Umbilical cord (tissue), 2 donors: ENCODE data around the gene CAPZB. TPM values are rescaled to one million over a fixed set of nuclear protein-coding genes. Genes with fewer than 3 reads are reported as not detected.
"Not testable (repeated sequence)": the region's sequence is repeated elsewhere in the genome, so short reads cannot be mapped to it uniquely, and the experiment has no call there.

Experiments
- DNase-seq: peaks from one replicate; pipeline ENCODE4 v3.0.0-alpha.2; 2015; ENCODE audit warnings: low spot score
- total RNA-seq: library from RNA; depleted of rRNA; stranded (reverse); fragments of >200 nt; gene quantifications from one replicate; pipeline ENCODE4 v1.2.3, GENCODE V29; 2014; ENCODE audit warnings: low replicate concordance; ENCODE audit not compliant: insufficient read depth

CAPZB gene
- 77.0 TPM for total RNA-seq

DNA sequence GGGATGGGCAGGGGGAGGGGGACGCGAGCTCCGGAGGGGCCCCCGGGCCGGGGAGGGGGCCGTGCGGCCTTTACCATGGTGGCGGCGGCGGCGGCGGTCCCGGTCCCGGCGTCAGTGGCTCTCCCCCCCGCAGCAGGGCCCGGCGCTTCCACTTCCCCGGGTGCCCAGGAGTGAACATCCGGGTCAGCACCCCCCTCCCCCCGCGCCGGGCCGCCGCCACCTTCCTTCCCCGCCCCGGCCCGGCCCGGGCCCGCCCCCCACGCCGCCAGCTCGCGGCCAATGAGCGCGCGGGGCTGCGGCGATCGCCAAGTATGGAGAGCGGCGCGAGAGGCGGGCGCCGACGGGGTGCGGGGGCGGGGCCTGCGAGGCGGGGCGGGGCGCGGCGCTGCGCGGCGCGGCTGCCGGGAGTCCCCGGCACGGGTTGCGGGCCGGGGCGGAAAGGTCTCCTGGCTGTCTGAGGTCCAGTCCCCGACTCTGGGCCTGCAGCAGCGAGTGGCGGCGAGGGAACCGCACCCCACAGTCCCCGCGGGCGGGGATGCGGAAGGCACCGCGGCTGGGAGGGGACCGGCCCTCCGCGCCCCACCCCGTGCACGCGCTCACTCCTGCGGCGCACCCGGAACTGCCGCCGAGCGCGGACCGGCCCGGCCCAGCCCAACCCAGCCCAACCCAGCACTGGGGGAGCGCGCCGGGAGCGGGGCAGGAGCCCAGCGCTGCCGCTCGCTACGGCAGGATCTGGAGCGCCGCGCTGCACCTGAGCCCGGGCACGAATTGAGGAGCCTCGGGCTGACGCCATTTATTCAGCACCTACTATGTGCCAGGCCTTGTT is at the start of gene CAPZB:
Gene CAPZB (minus strand): TSS at position 178 of the 826 bp plus-strand sequence. CDS start 101 bp downstream, at position 77.
- DNase-seq = peak; percentile 94

DNA sequence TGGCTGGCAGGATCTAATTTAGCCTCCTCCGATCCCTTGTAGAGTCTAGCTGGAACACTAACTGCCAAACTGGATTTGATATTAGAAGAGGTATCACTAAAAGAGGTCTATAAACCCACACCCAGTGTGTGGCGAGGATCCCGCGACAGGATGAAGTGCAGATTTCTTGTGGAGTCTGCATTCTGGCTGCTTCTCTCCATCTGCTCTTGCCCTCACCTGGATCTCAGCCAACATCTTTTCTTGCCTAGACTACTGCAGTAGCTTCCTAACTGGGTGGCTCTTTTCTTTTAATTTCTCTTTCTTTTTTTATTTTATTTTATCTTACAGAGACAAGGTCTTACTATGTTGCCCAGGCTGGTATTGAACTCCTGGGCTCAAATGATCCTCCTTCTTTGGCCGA is 48.9 kb upstream of the CAPZB start:
- no peak for DNase-seq

DNA sequence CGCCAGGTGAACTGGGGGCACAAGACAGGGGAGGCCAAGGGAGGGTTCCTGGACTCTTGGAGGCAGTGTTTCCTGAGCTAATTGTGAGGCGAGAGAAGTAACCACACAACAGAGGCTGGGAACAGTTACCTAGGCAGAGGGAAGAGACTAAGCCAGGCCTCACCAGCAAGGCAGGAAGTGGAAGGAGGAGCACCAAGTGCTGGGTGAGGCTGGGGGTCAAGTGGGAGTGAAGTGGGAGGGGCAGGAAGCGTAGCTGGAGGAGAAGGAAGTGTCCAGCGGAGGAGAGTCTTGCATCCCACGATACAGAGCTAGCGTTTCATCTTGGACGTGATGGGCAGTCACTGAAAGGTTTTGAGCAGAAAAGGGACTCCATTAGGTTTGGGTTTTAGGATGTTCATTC is 48.3 kb upstream of the CAPZB start:
- no peak for DNase-seq

DNA sequence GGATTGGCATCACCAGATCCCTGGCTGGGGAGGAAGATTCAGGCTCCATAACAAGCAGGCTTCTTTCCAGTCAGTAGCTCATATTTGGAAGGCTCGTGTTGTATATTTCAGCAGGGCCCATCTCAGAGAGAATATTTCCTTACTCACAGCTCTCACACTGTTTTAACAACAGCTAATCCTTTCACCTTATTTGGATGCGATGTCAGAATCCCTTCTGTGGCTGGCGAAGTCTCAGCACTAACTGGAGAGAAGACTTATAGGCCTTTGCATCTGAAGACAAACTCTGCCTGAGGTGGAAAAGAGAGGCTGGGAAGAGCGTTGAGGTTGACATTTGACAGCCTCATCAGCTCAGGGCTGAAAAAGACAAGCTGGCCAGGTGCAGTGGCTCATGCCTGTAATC is 47.2 kb upstream of the CAPZB start:
- no peak for DNase-seq

DNA sequence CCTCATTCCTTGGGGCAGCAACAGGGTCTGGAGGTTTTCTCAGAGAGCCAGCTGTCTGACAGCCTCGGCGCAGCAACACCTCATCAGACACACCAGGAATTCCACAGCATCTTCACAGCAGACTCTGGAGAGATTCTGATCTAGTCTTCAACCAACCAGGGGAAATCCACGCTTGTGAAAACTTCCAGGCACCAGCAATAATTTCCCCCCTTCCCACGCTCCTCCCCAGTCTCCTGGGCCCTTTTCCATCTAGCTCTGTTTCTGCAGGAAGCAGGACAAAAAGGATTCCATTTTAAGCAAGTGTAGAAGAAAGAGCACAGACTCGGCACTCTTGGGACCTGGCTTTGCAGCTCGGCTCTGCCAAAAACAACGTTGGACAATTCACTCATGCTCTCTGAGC is 44.3 kb upstream of the CAPZB start:
- DNase-seq = peak; percentile 58

DNA sequence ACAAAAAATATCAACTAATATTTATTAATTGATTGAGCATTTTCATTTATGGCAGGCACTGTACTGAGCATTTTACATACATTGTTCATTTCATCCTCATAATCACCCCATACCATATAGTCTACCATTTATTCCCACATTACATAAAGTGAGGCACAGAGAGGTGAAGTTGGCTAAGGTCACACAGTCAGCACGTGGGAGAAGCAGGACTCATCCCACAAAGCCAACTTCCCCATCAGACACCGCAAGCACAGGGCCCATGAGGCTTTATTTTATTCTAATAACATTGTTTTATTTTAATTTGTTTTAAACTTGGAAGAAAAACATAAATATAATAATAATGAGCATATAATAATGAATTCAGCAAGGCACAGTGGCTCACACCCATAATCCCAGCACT is 43.1 kb upstream of the CAPZB start:
- DNase-seq = no peak

DNA sequence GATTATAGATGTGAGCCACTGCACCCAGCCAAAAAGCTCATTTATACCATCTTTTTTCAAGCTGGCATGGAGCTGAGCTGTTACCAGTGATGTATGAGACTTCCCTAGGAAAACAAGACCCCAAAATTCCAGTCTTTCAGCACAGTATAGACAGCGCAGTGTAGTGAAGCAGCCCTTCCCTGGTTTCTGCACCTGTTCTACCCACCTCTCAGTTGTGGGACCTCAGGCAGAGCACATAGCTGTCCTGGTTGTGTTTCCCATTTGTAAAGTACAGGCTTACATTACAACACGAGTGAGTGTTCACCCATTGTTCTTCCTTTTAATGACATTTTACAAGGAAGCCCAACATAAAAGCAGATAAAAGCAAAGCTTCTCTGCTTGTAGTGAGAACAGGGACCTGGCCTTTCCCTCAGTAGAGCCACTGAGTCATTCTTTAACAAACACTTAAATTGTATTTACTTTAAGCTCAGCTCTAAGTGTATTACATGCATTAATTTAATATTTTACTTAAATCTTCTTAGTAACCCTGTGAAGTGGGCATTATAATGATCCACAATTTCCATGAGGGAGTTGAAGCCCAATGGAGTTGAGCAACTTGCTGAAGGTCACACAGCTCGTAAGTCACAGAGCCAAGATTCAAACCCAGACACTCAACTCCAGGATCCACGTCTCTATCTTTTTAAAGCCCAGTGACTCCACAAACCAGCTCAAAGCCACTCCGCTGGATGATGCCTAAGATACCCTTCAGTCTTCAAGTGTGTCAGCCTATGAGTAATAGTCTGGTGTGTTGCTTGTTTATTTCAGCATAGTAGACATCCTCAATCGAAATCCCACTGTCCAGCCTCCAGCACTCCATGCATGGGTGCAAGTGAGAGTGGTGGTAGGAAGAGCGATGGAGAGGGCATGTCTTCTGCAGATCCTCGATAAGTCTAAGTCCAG is 40.5 kb upstream of the CAPZB start:
- no peak for DNase-seq

DNA sequence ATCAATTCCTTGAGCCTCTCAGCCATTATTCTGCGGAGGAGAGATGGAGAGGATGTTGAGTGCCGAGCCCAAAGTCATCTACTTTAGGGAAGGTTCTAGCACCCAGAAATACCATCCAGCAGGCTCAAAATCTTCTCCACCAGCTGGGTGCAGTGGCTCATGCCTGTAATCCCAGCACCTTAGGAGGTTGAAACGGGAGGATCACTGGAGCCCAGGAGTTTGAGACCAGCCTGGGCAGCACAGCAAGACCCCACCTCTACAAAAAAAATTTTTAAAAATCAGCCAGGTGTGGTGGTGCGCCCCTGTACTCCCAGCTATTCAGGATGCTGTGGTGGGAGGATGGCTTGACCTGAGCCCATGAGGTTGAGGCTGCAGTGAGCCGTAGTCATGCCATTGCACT is 39.5 kb upstream of the CAPZB start:
- DNase-seq = no peak

DNA sequence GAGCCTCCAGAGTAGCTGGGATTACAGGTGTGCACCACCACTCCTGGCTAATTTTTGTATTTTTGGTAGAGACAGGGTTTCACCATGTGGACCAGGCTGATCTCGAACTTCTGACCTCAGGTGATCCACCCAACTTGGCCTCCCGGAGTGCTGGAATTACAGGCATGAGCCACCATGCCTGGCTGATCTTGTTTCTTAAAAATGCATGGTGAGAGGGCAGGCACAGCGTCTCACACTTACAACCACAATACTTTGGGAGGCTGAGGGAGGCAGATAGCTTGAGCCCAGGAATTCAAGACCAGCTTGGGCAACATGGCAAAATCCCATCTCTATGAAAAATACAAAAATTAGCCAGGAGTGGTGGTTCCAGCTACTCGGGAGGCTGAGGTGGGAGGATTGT is 37.2 kb upstream of the CAPZB start:
- DNase-seq = not testable (repeated sequence)

DNA sequence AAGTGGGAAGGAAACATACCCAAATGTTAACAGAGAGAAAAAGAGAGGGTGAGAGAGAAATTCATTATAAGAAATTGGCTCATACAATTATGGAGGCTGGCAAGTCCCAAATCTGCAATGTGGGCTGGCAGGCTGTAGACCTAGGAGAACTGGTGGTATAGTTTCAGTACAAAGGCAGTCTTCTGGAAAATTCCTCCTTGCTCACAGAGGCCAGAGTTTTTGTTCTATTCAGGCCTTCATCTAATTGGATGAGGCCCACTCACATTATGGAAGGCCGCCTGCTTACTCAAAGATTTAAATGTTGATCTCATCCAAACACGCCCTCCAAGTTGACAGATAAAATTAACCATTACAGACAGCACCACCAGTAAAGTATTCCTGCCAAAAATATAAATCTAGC is 36.1 kb upstream of the CAPZB start:
- no peak for DNase-seq

DNA sequence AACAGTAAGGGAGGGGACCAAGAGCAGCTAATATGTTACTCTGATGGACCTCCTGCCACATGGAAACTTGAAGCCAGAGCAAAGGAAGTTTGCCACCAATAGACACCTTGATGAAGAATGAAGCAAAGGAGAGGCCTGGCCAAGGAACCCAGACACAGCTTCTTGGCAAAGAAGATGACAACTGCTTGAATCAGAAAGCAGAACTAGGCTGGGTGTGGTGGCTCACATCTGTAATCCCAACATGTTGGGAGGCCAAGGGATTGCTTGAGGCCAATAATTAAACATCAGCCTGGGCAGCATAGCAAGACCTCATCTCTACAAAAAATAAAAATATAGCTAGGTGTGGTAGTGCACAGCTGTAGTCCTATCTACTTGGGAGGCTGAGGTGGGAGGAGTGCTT is 31.7 kb upstream of the CAPZB start:
- DNase-seq = no peak

DNA sequence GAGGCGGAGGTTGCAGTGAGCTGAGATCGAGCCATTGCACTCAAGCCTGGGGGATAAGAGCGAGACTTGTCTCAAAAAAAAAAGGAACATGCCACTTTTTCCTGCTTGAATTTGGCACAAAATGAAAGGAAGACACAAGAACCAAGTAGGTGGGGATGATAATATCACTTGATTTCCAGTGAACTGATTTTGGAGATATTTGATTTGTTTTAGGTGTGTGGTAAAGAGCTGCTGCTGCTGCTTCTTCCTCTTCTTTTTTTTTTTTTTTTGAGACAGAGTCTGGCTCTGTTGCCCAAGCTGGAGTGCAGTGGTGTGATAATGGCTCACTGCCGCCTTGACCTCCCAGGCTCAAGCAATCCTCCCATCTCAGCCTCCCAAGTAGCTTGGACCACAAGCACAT is 29.9 kb upstream of the CAPZB start:
- DNase-seq = no peak

DNA sequence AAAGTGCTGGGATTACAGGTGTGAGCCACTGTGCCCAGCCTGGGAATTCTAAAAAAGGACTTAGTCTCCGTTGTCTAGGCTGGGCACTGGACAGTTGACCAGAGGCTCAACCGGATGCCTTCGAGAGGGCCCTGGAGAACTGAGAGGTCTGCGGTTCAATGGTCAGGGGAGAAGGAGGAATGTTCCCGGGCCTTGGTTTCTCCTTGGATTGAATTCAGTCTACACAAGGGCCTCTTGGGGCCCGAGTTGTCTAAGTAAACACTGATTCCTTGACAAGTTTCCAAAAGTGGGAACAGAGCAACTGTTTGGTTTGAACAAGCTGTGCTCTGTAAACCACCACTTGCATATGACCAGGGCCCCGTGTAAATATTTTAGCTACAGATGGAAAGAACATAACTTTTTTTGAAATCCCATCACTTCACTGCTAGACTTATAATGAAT is 29.1 kb upstream of the CAPZB start:
- no peak for DNase-seq

DNA sequence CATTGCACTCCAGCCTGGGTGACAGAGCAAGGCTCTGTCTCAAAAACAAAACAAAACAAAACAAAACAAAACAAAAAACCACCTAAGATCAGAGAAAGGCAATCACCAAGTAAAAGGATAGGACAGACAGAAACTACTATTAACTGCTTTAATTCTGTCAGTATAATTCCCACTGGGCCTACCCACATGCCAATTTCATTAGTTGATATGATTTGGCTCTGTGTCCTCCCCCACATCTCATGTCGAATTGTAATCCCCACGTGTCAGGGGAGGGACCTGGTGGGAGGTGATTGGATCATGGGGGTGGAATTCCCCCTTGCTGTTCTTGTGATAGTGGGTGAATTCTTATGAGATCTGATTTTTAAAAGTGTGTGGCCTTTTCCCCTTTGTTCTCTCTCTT is 27.2 kb upstream of the CAPZB start:
- DNase-seq = no peak

DNA sequence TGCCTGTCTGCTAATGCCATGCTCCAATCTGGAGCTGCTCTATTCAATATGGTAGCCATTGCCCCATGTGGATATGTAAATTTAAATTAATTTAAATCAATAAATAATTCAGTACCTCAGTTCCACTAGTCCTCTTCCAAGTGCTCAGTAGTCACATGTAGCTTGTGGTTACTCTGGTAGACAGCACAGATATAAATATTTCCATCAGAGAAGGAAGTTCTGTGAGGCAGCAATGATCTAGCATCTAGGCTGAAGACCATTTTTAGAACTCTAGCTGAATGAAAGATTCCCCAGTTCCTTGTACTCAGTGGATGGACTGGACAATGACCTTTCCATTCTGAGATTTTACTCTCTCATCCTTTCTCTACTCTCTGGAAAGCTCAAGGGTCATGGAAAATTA is 25.8 kb upstream of the CAPZB start:
- no peak for DNase-seq

DNA sequence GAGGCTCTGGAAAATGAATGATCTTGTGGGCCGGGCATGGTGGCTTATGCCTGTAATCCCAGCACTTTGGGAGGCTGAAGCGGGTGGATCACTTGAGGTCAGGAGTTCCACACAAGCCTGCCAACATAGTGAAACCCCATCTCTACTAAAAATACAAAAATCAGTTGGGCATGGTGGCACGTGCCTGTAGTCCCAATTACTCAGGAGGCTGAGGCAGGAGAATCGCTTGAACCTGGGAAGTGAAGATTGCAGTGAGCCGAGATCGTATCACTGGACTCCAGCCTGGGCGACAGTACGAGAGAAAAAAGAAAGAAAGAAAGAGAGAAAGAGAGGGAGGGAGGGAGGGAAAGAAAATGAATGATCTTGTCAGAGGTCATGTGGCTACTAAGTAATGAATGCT is 24.3 kb upstream of the CAPZB start:
- DNase-seq = not testable (repeated sequence)

DNA sequence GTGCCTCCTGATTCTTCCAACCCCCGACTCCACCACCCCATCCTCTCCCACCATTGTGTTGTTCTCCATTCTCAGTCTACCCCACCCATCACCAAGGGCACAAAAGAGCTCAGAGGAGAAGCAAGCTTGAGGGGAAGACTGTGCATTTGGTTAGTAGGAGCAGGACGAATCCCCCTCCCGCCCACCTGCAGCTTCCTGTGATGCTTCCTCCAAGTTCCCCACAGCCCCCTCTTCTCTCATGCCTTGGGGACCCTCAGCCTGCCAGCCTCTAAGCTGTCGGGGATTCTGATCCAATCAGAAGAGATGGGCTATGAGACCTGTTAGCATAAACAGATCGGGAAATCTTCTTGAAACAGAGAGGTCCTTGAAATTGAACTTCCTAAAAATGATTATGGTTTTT is 22.2 kb upstream of the CAPZB start:
- no peak for DNase-seq

DNA sequence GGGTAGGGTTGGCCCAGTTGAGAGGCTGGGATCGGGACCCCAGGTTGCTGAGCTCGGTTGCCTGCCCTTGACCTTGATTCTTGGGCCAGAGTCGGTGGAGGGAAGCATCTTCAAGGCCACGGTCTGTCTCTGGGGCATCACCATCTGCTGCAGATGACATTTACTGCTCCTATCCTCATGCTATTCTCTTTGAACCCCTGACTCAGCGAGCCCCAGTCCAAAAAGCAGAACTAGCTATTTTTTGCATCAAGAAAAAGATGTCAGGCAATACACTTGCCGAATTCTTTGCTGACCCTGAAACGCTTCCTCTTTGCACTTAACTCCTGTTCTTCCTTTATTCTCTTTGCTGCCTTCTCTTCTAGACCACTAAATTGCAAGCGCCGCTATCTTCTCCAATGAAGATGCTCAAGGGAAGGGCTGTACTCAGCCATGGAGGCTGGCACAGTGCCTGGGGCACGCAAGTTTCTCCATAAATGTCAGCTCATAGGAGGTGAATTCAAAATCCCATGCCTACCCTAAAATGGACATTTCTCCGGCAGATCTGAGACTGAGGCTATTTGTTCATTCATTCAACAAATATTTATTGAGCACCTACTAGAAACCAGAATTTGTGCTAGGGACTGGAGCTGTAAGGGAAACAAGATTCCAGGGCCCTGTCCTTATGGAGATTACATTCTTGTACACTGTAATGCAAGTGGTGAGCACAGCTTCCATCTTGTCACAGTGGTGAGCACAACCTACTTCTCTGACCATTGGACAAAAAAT is 20.5 kb upstream of the CAPZB start:
- peak; percentile 44 for DNase-seq

DNA sequence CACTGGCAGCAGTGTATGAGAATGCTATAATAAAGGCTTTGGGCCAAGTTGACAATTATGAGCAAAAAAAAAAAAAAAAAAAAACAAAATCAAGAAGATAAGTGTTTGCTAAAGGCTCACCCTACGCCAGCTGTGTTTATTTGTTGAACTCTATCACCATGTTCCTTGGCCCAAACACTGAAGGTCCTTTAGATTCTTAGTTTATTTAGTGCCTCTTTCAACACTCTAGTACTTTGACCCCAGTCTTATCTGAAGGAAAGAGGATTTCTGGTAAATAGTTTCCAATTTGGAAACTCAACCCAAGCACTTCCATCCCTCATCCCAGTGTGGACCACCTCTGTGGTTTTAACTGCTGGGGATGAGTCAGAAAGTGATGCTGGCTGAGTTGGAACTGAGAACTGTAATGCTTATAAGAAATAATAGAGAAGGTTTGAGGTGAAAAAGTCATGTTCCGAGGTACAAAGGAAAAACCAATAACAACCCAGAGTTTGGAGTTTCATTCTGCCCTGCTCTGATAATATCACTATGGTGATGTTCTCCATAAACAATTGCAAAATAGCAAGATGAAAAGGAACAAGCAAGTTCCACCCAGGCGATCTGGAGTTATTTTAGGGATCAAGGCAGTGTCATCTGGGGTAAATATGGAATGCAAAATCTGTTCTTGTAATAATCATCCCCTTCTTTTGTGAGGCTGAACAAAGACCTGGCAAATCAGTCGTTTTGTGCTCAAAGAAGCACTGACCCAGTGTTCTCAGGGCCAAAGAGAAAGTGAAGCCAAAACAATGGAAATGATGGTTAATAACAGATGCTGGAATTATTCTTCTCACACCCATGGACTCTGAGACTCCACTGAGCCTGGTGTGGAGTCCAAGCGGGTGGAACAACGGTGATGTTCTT is 19.7 kb upstream of the CAPZB start:
- DNase-seq = peak; percentile 73

DNA sequence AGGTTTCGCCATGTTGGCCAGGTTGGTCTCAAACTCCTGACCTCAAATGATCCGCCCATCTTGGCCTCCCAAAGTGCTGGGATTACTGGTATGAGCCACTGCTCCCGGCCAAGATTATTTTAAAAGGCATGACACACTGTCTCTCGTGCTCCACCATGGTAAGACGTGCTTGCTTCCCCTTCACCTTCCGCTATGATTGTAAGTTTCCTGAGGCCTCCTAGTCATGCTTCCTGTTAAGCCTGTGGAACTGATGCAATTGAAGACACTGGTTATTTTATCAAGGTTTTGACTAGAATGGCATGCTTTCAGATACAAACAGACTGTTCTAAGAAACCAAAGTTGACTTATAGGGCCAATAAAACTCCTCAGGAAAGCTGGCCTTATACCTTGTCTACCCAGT is 16.9 kb upstream of the CAPZB start:
- DNase-seq = not testable (repeated sequence)

DNA sequence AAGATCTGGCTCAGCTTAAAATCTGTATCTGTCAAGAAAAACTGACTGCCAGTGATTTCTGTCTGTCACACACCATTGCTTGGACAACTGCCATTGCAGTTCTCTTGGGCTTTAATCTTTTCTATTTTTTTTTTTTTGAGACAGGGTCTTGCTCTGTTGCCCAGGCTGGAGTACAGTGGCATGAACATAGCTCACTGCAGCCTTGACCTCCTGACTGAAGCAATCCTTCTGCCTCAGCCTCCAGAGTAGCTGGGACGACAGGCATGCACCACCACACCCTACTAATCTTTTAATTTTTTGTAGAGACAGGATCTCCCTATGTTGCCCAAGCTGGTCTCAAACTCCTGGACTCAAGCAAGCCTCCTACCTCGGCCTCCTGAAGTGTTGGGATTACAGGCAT is 14.5 kb upstream of the CAPZB start:
- not testable (repeated sequence) for DNase-seq
